Endodermal cell (in vitro differentiated cells): ENCODE data around the gene PRKCG. TPM values are rescaled to one million over a fixed set of nuclear protein-coding genes. Genes with fewer than 3 reads are reported as not detected.

Source experiments
- DNase-seq: peaks from one replicate; pipeline ENCODE4 v3.0.0-alpha.2; 2017
- H3K27ac ChIP-seq: 2 replicates; pipeline ENCODE4 v1.5.1; 2013; ENCODE audit warnings: mild to moderate bottlenecking, low read depth, low read length, moderate library complexity
- H3K27me3 ChIP-seq: 2 replicates; pipeline ENCODE4 v1.6.1; 2013; ENCODE audit warnings: mild to moderate bottlenecking, low read length, moderate library complexity; ENCODE audit not compliant: insufficient read depth, control insufficient read depth, poor library complexity, severe bottlenecking
- H3K36me3 ChIP-seq: 2 replicates; pipeline ENCODE4 v1.7.0; 2013; ENCODE audit warnings: mild to moderate bottlenecking, low read length, moderate library complexity; ENCODE audit not compliant: control insufficient read depth, insufficient read depth
- H3K4me1 ChIP-seq: one replicate; pipeline ENCODE4 v1.7.0; 2013; ENCODE audit warnings: low read length; ENCODE audit not compliant: control insufficient read depth, insufficient read depth
- H3K4me3 ChIP-seq: 2 replicates; pipeline ENCODE4 v1.5.1; 2013; ENCODE audit warnings: mild to moderate bottlenecking, low read length, moderate library complexity
- H3K9ac ChIP-seq: 2 replicates; pipeline ENCODE4 v1.6.1; 2013; ENCODE audit warnings: mild to moderate bottlenecking, low read length, moderate library complexity; ENCODE audit not compliant: poor library complexity, severe bottlenecking; ENCODE audit errors: extremely low read depth
- H3K9me3 ChIP-seq: 2 replicates; pipeline ENCODE4 v1.6.1; 2013; ENCODE audit warnings: mild to moderate bottlenecking, low read length, moderate library complexity; ENCODE audit not compliant: control insufficient read depth
- H3K27ac Mint-ChIP-seq: 2 replicates; pipeline ENCODE4 v1.8.0; 2020; ENCODE audit warnings: mixed read lengths
- H3K27me3 Mint-ChIP-seq: 2 replicates; pipeline ENCODE4 v1.8.0; 2021; ENCODE audit warnings: mild to moderate bottlenecking, mixed read lengths; ENCODE audit not compliant: insufficient read depth
- H3K36me3 Mint-ChIP-seq: 2 replicates; pipeline ENCODE4 v1.8.0; 2020; ENCODE audit warnings: low read depth, mixed read lengths
- H3K4me1 Mint-ChIP-seq: 2 replicates; pipeline ENCODE4 v1.8.0; 2020; ENCODE audit warnings: mixed read lengths
- H3K4me3 Mint-ChIP-seq: 2 replicates; pipeline ENCODE4 v1.8.0; 2020; ENCODE audit warnings: mild to moderate bottlenecking, moderate library complexity, mixed read lengths
- H3K9me3 Mint-ChIP-seq: 2 replicates; pipeline ENCODE4 v1.8.0; 2020; ENCODE audit warnings: mild to moderate bottlenecking, mixed read lengths
- CTCF ChIP-seq: fragments of 200-600 bp; sonication (generic); conservative IDR thresholded peaks from 2 replicates; pipeline ENCODE4 v1.5.0; 2021; ENCODE audit warnings: antibody characterized with exemption, mild to moderate bottlenecking
- WGBS, 2 experiments: methylation state at CpG; one replicate each; pipeline versions ENCODE4 v1.1.5 to v1.1.7; 2013; ENCODE audit warnings: missing lambda C conversion rate in 2 of 2, mixed read lengths in 1 of 2; ENCODE audit not compliant: insufficient coverage in 1 of 2, insufficient read length in 1 of 2; 5-methylcytosine and 5-hydroxymethylcytosine counted together
- total RNA-seq, 2 donors: library from RNA; stranded (reverse); fragmentation: NEBNext Ultra II Directional in 1 of 2; extraction: Animal tissue kit (Norgen Biotek cat#: 25700) in 1 of 2; gene quantifications; 2 replicates in 1 of 2; 3 replicates in 1 of 2; pipeline ENCODE4 v1.2.1, GENCODE V29; 2021

PRKCG gene
- total RNA-seq, 2 donors from 2014 or later: 2.7 to 5.6 TPM

GRCh38 chr19:53910170-53910518 lies 28.1 kb downstream of the PRKCG start:
- WGBS, 2 experiments: 3 to 4% methylated on average over 4 to 13 of the region's 13 CpGs
- no peak overlapping the region for H3K27ac Mint-ChIP-seq
- peaks cover 72% of the 10 kb centered on the region for H3K27me3 ChIP-seq
- no peak for TF ChIP-seq CTCF
- H3K9me3 ChIP-seq: no peaks in the 10 kb centered on the region
- peak overlapping the region; percentile 50 for H3K4me3 Mint-ChIP-seq
- peaks cover 75% of the 10 kb centered on the region for H3K27me3 Mint-ChIP-seq
- H3K36me3 ChIP-seq: no peaks in the 10 kb centered on the region
- no peaks in the 10 kb centered on the region for H3K4me1 ChIP-seq
- H3K27ac ChIP-seq: no peak overlapping the region
- peak overlapping the region; percentile 72 for H3K4me3 ChIP-seq
- peaks cover 18% of the 10 kb centered on the region for H3K4me1 Mint-ChIP-seq
- H3K36me3 Mint-ChIP-seq: no peaks in the 10 kb centered on the region
- peak; percentile 81 for DNase-seq
- H3K9ac ChIP-seq: no peak overlapping the region
- no peaks in the 10 kb centered on the region for H3K9me3 Mint-ChIP-seq

GRCh38 chr19:53912653-53913052 lies 30.7 kb downstream of the PRKCG start:
- no peak overlapping the region for H3K27ac Mint-ChIP-seq
- no peak overlapping the region for H3K4me3 ChIP-seq
- H3K36me3 Mint-ChIP-seq: no peaks in the 10 kb centered on the region
- no peaks in the 10 kb centered on the region for H3K4me1 ChIP-seq
- peaks cover 47% of the 10 kb centered on the region for H3K27me3 ChIP-seq
- no peak overlapping the region for H3K4me3 Mint-ChIP-seq
- no peaks in the 10 kb centered on the region for H3K9me3 ChIP-seq
- whole genome bisulfite sequencing, 2 experiments: 75 to 84% methylated on average over 13 to 18 of the region's 18 CpGs
- H3K27me3 Mint-ChIP-seq: peaks cover 50% of the 10 kb centered on the region
- H3K9me3 Mint-ChIP-seq: no peaks in the 10 kb centered on the region
- TF ChIP-seq CTCF: peak; percentile 89
- H3K9ac ChIP-seq: no peak overlapping the region
- peak; percentile 91 for DNase-seq
- H3K4me1 Mint-ChIP-seq: peaks cover 15% of the 10 kb centered on the region
- no peak overlapping the region for H3K27ac ChIP-seq
- no peaks in the 10 kb centered on the region for H3K36me3 ChIP-seq

- no peaks in the 10 kb centered on the region for H3K36me3 ChIP-seq
- H3K9ac ChIP-seq: no peak overlapping the region
- DNase-seq: peak; percentile 86
- H3K27me3 ChIP-seq: peaks cover 25% of the 10 kb centered on the region
- no peak overlapping the region for H3K27ac ChIP-seq
- Mint-ChIP-seq H3K4me3 (no peak overlapping the region), H3K27ac (no peak overlapping the region), H3K27me3 (peaks cover 30% of the 10 kb centered on the region), H3K9me3 (no peaks in the 10 kb centered on the region), H3K4me1 (peaks cover 3% of the 10 kb centered on the region), H3K36me3 (no peaks in the 10 kb centered on the region)
- no peak for TF ChIP-seq CTCF
- H3K4me3 ChIP-seq: no peak overlapping the region
- H3K9me3 ChIP-seq: no peaks in the 10 kb centered on the region
- no peaks in the 10 kb centered on the region for H3K4me1 ChIP-seq
- 61 to 87% methylated on average over 3 to 8 of the region's 8 CpGs for WGBS, 2 experiments
Observed at GRCh38 chr19:53915000-53915399, 33.0 kb downstream of the PRKCG start.
